HG02571 (cell line): ENCODE data around the gene MYO5A.

Experiments used
- ATAC-seq: cut with Tn5 transposase; IDR thresholded peaks from one replicate; pipeline ENCODE4 v1.9.1; 2021; ENCODE audit warnings: mild to moderate bottlenecking, moderate library complexity; ENCODE audit not compliant: unreplicated experiment

The MYO5A gene

DNA sequence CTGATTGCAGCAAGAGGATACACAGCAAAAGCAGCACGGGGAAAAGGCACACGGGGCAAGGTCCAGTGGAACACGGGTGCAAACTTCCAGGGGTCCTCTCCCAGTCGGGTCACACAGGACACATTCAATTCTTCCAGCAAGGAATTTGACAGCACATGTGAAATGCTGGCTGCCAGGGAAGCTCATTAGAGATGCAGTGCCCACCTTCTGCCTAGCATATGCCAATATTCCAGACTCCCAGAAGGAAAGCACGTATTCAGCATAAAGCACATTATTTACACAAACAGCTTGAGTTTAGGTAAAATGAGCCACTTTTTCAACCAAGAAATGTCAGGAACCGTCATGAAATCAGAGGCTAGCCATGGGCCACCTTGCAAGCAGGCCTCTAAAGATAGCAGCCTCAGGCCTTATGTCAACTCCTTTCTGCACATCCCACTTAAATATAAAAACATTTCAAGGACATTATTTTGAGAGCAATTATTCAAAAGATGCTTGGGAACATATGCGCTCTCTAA lies 252.4 kb downstream of the MYO5A start:
- ATAC-seq = no peak

DNA sequence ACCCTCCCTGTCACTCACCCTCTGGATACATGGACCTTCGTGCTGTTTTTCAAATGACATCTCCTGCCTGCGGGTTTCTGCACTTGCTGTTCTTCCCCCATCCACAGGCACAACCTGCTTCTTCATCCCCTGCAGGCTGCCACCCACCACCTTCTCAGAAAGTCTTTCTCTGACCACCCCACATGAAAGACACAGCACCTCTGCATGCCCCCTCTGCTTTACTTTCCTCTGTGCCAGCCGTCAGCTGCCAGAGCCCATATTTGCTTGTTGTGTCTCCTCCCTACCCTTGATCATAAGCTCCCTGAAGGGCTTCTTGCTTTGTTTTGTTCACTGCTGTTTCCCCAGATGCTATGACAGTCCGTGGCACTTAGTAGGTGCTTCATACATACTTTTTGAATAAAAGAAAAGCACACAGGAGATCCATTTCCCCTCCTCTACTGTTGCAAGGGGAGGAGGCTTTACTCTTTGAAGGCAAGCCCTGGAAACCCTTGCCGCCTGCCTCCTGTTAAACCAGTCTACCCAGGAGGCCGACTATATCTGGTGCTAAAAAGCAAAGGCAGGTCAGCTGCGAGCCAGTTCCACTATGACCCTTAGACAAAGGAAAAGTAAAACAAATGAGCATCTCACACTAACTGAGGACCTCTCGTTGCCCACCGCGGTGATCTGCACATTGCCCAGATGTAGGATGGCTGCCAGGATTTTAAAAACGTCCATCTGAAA lies 265.0 kb downstream of the MYO5A start:
- ATAC-seq = no peak

DNA sequence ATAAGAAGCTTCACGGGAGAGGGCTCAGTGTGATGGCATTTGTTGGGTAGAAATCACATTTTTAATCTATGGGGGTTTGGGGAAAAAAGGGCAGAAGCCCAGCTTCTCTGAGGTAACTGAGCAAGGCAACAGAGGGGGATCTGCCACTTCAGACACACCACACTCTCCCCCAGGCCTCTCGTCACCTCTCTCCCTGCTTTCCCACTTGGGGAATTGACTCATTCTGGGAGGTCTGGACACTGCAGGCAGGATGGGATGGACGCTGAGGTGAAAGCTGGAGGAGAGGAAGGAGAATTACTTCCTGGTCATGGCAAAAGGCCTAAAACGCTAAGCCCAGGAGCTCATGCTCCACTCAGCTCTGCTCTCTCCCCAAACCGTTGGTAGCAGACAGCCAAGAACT lies 266.3 kb downstream of the MYO5A start:
- ATAC-seq = no peak

DNA sequence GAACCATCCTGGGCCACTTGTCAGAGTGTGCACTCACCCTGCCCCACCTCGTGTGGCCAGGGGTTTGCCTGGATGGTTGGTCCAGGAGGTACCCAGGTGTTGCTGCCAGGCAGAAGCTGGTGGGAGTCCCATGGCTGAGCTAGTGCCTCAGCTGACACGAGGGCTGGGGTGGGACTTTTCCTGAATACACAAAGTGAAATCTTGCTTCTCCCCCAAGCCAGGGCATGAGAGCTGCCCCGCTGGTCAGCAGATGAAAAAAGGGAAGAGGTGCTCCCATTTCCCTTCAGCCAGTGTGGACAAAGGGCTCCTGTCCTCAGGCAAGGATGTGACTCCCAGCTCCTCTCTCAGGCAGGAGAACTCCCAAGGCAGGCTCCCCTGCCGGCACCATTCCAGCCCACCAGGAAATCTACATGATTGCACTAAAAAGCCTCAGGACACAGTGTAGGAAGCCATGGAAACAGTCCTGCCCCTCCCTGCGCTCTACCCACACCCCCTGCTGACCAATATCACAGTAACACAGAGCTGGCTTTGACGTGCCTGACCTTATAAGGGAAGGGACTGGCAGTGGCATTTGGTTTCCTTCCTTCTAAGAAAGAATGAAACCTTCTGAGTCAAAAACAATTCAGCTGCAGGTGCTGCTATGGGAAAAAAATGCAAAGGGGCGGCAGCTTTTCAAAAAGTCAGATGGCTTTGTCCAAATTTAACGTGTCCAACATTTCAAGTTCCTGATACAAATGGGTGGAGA lies 267.0 kb downstream of the MYO5A start:
- peak; percentile 98 for ATAC-seq

DNA sequence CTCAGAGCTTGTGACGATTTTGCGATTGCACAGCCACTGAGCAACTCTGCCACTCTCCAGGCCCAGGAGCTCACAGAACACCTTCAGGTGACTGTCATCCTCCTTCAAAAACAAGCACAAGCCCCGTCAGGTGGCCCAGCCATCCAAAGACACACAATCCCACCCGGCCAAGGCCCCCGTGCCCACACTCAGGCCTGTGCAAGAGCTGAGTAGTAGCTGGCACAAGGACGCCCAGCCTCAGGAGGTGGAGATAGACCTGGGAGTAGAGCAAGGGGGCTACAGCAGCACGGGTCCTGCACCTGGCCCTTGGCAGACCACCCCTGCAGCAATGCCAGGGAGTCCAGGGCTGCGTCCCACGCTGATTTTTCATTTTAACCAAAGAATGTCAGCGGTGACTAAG lies 267.7 kb downstream of the MYO5A start:
- ATAC-seq = no peak

DNA sequence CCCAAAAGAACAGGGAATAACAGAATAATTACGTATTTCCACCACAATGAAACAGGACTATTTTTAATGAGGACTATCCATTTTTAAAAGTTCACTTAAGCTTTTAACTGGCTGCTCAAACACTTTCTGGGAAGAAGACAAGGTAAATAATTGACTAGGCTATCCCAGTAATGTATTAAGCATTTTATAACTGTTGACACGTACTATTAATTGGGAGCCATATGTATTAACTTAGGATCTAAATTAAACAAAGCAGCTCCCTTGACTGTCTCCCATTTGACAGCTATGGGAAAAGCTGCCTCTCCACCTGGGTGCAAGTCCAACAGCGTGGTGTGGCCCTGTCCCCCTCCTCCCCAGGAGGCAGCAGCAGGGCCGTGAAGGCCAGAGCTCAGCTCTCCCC lies 269.2 kb downstream of the MYO5A start:
- ATAC-seq = no peak

DNA sequence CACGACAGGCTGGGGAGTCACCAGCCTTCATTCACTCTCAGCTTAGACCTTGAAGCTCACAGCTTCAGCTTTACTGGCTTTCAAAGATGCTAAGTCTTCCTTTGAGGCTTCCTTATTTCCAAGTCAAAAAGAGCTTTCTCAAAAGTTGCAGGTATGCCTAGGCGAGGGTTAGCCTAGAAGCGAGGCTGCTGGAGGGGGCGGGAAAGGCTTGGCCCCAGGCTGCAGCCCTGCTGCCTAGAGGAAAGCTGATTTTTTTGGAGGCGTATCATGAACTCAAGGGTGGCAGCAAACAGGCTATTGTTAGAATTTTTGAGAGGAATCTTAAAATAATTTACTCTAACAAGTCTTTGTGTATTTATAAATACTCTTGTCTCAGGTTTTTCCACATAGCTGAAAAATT lies 270.2 kb downstream of the MYO5A start:
- no peak for ATAC-seq

DNA sequence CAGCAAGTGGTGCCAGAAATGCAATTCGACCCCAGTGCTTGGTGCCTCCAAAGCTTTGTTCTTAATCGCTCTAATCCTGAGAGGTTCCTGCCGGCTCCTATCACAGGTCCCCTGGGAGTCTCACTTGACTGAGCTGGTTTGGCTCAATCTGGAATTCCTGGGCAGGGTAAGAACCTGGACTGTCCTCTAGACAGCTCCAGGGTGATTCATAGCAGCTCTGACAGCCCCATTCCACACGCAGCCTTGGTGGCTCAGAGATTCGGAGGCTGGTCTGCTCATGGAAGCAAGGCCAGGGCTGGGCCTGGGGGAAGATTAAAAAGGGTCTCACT lies 271.0 kb downstream of the MYO5A start:
- ATAC-seq = no peak
